ENCODE measurements around the gene TOMM40. TPM values are rescaled to one million over a fixed set of nuclear protein-coding genes. Genes with fewer than 3 reads are reported as not detected.

The TOMM40 gene
- total and polyA plus RNA-seq, 2 of the 13 experiments (the other 11 are each of a cell fraction or from before 2014, with no cell fraction given), result 72.0 to 110 TPM

GRCh38 chr19:44925114-44925891 is 34.2 kb downstream of the TOMM40 start (continued):
- TF ChIP-seq ARID5B (CRISPR knock-in tag; IDR thresholded peaks at IDR 0.05) (peak; percentile 97), ZBTB8A (CRISPR knock-in tag; IDR thresholded peaks at IDR 0.05; ENCODE audit: borderline replicate concordance, low read depth) (no peak), SALL2 (CRISPR knock-in tag; IDR thresholded peaks at IDR 0.05) (peak; percentile 96; the same call in 1 of the 2 replicates), CAMTA2 (CRISPR knock-in tag; IDR thresholded peaks at IDR 0.05; ENCODE audit: borderline replicate concordance) (no peak; the same call in 1 of the 2 replicates), ZSCAN30 (CRISPR knock-in tag; IDR thresholded peaks at IDR 0.05) (no peak), FIP1L1 (IDR thresholded peaks at IDR 0.05; ENCODE audit: borderline replicate concordance, insufficient read depth, low read depth, low read length) (no peak), ATF6 (CRISPR knock-in tag; conservative IDR thresholded peaks at IDR 0.05) (peak; percentile 76; the same call in 1 of the 2 replicates), ZNF660 (CRISPR knock-in tag; IDR thresholded peaks at IDR 0.05; ENCODE audit: borderline replicate concordance, low read depth) (no peak), ZNF691 (CRISPR knock-in tag; IDR thresholded peaks at IDR 0.05; ENCODE audit: borderline replicate concordance, low read depth) (peak; percentile 93; the same call in 1 of the 2 replicates), PHF20 (CRISPR knock-in tag; IDR thresholded peaks at IDR 0.05) (peak; percentile 60; the same call in 1 of the 2 replicates), ERF (CRISPR knock-in tag; IDR thresholded peaks at IDR 0.05) (peak; percentile 97), ZKSCAN1 (IDR thresholded peaks at IDR 0.05; ENCODE audit: low read length) (no peak), NFYC (CRISPR knock-in tag; IDR thresholded peaks at IDR 0.05) (0 out of 2 replicates have a peak, but pooled peaks have one; percentile 47), ZNF512 (CRISPR knock-in tag; IDR thresholded peaks at IDR 0.05) (no peak), HDAC2 (CRISPR knock-in tag; IDR thresholded peaks at IDR 0.05) (peak; percentile 98), ZUFSP (CRISPR knock-in tag; IDR thresholded peaks at IDR 0.05; ENCODE audit: borderline replicate concordance) (no peak), CEBPB (IDR thresholded peaks at IDR 0.05; ENCODE audit: borderline replicate concordance, low read depth, low read length) (peak; percentile 99), MAFF (IDR thresholded peaks at IDR 0.05; ENCODE audit: low read depth, low read length) (no peak), RXRA (CRISPR knock-in tag; IDR thresholded peaks at IDR 0.05) (peak; percentile 100)

Measured in HepG2 (cell line).